HG03571 (cell line): ENCODE measurements around the gene BACH2.

Experiments
- ATAC-seq: cut with Tn5 transposase; IDR thresholded peaks from one replicate; pipeline ENCODE4 v1.9.1; 2021; ENCODE audit not compliant: unreplicated experiment

The BACH2 gene

GRCh38 chr6:90302320-90302719 lies 5.7 kb upstream of the BACH2 start:
- ATAC-seq = no peak

DNA sequence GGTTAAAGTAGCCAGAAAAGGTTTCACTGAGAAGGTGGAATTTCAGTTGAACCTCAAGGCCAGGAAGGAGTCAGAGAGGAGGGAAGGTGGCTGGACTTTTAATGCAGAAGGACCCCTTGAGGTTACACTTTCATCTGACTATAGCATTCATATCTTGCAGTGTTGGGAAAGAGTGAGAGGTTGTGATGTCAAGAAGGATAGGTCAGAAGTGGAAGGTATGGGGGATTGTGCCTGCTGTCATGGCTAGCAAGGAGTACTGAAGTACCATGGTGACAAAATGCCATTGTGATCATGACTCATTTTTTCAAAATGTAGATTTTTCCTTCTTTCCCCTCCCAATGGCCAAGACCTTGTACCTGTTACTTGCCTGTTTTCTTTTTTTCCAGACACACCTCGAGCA lies 5.2 kb upstream of the BACH2 start:
- no peak for ATAC-seq

GRCh38 chr6:90298459-90299053 lies 1.9 kb upstream of the BACH2 start:
- ATAC-seq = no peak

DNA sequence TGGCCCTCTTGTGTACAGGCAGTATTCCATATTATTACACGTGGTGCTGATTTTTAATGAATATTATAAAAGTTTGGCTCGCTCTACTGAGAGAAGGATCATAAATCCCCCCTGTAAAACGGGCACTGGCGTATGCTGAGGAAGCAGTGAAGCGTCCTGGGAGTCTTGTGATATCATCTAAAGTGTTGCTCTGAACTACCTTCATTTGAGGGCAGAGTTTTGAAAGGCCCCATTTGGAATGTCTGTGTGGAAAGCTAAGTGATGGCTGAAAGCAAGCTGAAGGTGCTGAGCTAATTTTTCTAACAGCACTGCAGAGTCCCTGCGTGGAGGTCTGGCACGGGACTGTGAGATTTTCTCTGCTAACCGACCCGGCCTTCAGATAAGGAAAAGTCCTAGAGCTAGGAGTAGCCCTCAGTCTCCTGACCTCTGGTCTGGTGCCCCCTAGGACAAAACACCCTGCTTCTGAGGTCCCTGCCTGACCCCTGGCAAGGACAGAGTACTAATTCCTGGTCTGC lies 1.3 kb upstream of the BACH2 start:
- ATAC-seq = no peak

DNA sequence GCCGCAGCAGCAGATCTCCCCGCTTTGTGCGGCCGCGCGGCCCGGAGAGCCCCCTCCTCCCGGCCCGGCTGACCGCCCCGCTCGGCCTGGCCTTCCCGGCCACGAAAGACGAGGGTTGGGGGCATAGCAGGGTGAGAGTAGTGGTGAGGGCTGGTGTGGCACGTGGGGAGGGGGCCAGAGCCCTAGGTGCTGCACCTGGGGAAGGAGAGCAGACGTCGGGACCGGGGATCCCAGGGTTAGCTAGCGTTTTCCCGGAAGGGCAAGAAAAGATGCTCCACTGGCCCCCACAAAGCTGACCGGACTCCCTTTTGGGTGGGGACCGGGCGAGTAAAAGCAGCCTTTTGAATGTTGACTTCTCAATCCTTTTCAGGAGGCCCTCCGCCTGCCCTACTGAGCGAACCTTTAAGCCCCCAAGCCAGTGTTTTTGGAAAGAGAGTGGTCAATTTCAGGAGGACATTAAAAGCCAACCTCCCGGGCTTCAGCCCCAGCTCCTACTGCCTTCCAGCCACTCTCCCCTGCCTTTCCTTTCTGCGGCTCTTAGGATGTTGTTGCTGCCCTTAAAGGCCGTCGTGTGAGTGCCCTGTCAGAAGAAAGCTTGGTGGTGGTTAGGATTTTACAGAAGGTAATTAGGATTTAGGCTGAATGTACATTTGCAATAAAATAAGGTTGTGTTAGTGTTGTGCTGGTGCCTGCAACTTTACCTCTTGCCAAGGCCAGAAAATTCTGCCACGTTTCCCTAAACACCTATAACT lies 648 bp upstream of the BACH2 start:
- ATAC-seq = no peak

- ATAC-seq = peak; percentile 42
Measured at GRCh38 chr6:90295854-90296340, 746 bp downstream of the BACH2 start.

GRCh38 chr6:90294989-90295853 lies 1.4 kb downstream of the BACH2 start:
- ATAC-seq = no peak

DNA sequence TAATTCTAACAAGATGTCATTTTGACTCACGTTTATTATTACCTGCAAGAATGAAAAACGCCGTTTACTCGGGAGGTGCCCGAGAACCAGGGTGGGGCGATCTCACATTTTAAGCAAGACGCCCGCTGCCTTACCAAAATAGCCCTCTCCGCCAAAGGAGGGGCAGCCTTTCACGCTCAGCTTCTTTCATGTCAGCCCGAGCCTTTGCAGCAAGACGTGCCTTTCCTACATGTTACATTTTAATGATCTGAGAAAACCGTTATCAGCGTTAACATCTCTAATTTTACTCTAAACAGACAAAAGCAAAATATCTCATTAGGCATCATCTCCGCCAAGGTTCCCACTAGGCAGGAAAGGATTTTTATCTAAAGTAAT lies 2.0 kb downstream of the BACH2 start:
- ATAC-seq = no peak

- no peak for ATAC-seq
Measured at GRCh38 chr6:90294008-90294511, 2.6 kb downstream of the BACH2 start.

GRCh38 chr6:90293319-90293953 lies 3.2 kb downstream of the BACH2 start:
- ATAC-seq = no peak

- no peak for ATAC-seq
Measured at GRCh38 chr6:90291565-90291964, 5.1 kb downstream of the BACH2 start.

GRCh38 chr6:90290811-90291420 lies 5.7 kb downstream of the BACH2 start:
- ATAC-seq = no peak

DNA sequence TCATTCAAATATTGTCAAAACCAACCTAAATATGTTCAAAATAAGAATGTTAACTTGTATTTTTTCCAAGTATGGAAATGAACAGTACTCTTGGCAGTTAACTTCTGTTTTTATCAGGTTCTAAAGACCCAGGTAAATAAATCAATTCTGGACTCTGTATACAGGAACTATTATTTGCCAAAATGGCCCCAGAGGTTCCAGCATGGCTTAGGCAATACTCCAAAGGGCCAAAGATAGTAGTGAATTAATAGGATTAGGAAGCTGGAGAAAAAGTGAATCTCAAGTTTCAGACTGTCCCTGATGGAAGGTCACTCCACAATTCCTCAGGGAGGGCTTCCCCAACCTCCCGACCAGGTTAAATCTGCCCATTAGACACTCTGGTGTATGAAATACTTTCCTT lies 6.7 kb downstream of the BACH2 start:
- ATAC-seq = no peak

DNA sequence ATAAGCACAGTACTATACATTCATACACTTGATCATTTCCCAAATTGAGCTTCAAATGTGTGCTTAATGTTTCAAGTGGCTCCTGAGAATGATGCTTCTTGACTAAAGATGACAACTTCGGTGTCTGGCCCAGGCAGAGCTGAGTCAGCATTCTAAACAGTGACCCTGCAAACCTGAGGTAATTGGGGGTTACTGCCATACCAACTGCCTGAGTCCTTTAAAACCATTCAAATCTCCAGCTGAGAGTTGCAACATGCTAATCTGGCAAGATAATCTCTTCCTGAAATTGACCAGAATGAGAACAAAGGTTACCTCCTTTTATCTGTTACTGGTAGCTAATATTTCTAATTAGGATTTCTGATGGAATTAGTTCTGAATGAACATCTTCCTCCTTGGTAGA lies 8.2 kb downstream of the BACH2 start:
- no peak for ATAC-seq

DNA sequence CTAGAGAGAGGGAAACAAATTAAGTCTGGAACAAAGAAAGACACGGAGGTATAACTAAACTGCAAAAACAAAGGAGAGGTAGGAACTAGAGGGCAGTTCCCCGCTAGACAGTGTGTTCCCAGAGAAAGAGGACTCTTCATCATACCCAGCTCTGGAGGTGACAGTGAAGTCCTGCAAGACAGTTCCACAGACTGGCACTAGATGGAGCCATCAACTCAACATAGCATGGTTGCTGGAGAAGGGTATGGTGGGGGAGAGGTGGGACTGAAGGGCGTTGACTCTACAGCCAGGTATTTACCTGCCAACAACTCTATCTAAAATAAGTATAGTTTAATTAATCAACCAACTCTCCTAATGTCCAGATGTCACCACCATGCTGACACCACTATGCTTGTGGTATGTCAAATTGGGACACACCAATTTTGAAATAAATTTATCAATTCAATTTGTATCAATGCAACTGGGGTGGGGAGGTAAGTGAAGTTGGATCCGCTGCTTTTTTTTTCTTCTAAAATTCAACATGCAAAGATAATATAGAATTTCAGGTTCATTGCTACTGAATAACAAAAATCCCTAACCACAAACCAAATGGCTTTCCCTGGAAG lies 9.7 kb downstream of the BACH2 start:
- no peak for ATAC-seq

GRCh38 chr6:90285611-90286381 lies 10.8 kb downstream of the BACH2 start:
- ATAC-seq = peak; percentile 67

GRCh38 chr6:90285042-90285481 lies 11.6 kb downstream of the BACH2 start:
- peak; percentile 29 for ATAC-seq

- peak; percentile 71 for ATAC-seq
Measured at GRCh38 chr6:90284236-90285041, 12.2 kb downstream of the BACH2 start.
